ENCODE measurements around the gene BTBD16. TPM values are rescaled to one million over a fixed set of nuclear protein-coding genes. Genes with fewer than 3 reads are reported as not detected.

The BTBD16 gene
- total and polyA plus RNA-seq, 4 donors, result 0.42 to 2.8 (median 1.8) TPM

DNA sequence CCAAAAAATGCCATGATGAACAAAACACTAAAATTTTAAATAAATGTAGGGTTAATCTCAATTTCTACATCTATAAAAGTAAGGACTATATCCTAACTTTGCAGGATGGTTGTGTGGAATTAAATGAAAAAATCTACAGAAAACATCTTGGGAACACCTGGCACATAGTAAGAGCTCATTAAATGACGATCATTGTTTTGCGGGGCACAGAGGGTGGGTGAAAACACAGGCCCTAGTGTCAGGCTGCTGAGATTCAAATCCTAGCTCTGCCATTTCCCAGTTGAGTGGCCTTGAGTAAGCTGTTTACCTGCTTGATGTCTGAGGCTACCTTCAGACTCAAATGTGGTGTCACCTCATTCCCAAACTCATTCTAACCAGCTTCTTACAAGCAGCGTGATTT lies 35.6 kb downstream of the BTBD16 start (continued):
- TF ChIP-seq, protein P1, sequence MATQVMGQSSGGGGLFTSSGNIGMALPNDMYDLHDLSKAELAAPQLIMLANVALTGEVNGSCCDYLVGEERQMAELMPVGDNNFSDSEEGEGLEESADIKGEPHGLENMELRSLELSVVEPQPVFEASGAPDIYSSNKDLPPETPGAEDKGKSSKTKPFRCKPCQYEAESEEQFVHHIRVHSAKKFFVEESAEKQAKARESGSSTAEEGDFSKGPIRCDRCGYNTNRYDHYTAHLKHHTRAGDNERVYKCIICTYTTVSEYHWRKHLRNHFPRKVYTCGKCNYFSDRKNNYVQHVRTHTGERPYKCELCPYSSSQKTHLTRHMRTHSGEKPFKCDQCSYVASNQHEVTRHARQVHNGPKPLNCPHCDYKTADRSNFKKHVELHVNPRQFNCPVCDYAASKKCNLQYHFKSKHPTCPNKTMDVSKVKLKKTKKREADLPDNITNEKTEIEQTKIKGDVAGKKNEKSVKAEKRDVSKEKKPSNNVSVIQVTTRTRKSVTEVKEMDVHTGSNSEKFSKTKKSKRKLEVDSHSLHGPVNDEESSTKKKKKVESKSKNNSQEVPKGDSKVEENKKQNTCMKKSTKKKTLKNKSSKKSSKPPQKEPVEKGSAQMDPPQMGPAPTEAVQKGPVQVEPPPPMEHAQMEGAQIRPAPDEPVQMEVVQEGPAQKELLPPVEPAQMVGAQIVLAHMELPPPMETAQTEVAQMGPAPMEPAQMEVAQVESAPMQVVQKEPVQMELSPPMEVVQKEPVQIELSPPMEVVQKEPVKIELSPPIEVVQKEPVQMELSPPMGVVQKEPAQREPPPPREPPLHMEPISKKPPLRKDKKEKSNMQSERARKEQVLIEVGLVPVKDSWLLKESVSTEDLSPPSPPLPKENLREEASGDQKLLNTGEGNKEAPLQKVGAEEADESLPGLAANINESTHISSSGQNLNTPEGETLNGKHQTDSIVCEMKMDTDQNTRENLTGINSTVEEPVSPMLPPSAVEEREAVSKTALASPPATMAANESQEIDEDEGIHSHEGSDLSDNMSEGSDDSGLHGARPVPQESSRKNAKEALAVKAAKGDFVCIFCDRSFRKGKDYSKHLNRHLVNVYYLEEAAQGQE (IDR thresholded peaks at IDR 0.05), result no peak
- no peak for TF ChIP-seq RXRA (IDR thresholded peaks at IDR 0.05)
- no peak for TF ChIP-seq RAD21 (IDR thresholded peaks at IDR 0.05)
- TF ChIP-seq HNF4G (IDR thresholded peaks at IDR 0.05), result no peak
- TF ChIP-seq HNF4A (conservative IDR thresholded peaks at IDR 0.05), result no peak
- no peak for TF ChIP-seq FOXA1 (IDR thresholded peaks at IDR 0.05)
- no peak for TF ChIP-seq JUND (IDR thresholded peaks at IDR 0.05)

DNA sequence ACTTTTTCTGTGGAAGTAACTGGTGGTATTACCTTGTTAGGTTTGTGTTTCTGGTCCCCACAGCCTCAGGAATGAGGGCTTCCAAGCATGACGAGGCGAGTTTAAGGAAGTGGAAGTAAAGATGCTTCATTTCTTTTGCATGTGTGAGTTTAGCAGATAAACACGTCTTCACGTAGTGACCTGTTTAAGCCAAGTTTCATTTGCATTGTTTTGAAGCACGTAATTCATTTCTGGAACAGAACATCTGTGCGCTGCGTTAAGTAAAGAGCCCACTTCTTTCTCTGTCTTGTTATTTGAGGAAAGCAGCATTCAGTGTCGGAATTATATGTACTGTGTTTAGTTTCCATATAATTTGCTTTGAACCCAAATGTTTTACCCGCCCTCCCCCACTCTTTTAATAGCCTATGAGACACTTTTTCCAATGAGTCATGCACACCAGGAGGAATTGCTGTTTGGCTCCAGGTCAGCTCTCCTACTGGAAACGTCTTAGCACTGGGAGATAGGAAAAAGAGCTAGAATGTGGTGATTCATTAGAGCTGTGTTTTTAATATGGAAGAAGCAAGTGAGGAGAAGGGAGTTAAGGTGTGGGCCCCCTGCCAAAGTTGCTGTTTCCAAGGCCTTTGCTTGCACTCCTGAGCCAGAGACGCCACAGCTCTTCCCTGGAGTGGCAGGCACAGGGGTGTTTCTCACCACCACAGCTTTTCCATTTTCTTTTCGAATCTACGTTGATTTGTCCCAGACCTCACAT lies 36.7 kb downstream of the BTBD16 start:
- H3K4me3 ChIP-seq (ENCODE audit: low read depth in 1 of 3, low read length in 3 of 3), result no peak overlapping the region
- peak; percentile 32 for DNase-seq (ENCODE audit: low spot score)
- no peaks in the 10 kb centered on the region for H3K27me3 ChIP-seq (ENCODE audit: control insufficient read depth in 4 of 4, insufficient read depth in 4 of 4, low read length in 3 of 4)
- H3K27ac ChIP-seq (ENCODE audit: low read depth in 1 of 2, low read length in 2 of 2), result peak overlapping the region; percentile 90 to 95
- TF ChIP-seq FOXA1 (IDR thresholded peaks at IDR 0.05) (no peak), EGR1 (IDR thresholded peaks at IDR 0.05; ENCODE audit: low read depth in 2 of 2) (peak in 1 of 2 donors; percentile 85), FOXA2 (IDR thresholded peaks at IDR 0.05) (no peak), RAD21 (IDR thresholded peaks at IDR 0.05) (no peak), YY1 (IDR thresholded peaks at IDR 0.05) (no peak), MAX (IDR thresholded peaks at IDR 0.05) (no peak), TAF1 (conservative IDR thresholded peaks at IDR 0.05) (no peak), RXRA (IDR thresholded peaks at IDR 0.05) (peak in 1 of 2 donors; percentile 3), HNF4G (IDR thresholded peaks at IDR 0.05) (no peak), HNF4A (conservative IDR thresholded peaks at IDR 0.05) (no peak), NR2F2 (IDR thresholded peaks at IDR 0.05) (no peak), GABPA (IDR thresholded peaks at IDR 0.05 in 1 of 2, conservative IDR thresholded peaks at IDR 0.05 in 1 of 2) (no peak), ATF3 (IDR thresholded peaks at IDR 0.05) (peak; percentile 91), JUND (IDR thresholded peaks at IDR 0.05) (peak; percentile 99 to 100), SP1 (IDR thresholded peaks at IDR 0.05) (no peak)
- TF ChIP-seq, protein P1 (IDR thresholded peaks at IDR 0.05), result no peak
- TF ChIP-seq, protein P2, sequence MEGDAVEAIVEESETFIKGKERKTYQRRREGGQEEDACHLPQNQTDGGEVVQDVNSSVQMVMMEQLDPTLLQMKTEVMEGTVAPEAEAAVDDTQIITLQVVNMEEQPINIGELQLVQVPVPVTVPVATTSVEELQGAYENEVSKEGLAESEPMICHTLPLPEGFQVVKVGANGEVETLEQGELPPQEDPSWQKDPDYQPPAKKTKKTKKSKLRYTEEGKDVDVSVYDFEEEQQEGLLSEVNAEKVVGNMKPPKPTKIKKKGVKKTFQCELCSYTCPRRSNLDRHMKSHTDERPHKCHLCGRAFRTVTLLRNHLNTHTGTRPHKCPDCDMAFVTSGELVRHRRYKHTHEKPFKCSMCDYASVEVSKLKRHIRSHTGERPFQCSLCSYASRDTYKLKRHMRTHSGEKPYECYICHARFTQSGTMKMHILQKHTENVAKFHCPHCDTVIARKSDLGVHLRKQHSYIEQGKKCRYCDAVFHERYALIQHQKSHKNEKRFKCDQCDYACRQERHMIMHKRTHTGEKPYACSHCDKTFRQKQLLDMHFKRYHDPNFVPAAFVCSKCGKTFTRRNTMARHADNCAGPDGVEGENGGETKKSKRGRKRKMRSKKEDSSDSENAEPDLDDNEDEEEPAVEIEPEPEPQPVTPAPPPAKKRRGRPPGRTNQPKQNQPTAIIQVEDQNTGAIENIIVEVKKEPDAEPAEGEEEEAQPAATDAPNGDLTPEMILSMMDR (IDR thresholded peaks at IDR 0.05; ENCODE audit: low read depth, low read length, missing input control), result no peak
- TF ChIP-seq, protein P3, sequence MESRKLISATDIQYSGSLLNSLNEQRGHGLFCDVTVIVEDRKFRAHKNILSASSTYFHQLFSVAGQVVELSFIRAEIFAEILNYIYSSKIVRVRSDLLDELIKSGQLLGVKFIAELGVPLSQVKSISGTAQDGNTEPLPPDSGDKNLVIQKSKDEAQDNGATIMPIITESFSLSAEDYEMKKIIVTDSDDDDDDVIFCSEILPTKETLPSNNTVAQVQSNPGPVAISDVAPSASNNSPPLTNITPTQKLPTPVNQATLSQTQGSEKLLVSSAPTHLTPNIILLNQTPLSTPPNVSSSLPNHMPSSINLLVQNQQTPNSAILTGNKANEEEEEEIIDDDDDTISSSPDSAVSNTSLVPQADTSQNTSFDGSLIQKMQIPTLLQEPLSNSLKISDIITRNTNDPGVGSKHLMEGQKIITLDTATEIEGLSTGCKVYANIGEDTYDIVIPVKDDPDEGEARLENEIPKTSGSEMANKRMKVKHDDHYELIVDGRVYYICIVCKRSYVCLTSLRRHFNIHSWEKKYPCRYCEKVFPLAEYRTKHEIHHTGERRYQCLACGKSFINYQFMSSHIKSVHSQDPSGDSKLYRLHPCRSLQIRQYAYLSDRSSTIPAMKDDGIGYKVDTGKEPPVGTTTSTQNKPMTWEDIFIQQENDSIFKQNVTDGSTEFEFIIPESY (IDR thresholded peaks at IDR 0.05), result no peak
- peak overlapping the region in 1 of 2 donors; percentile 23 for H3K9ac ChIP-seq (ENCODE audit: low read depth in 1 of 2, low read length in 2 of 2)
- H3K36me3 ChIP-seq (ENCODE audit: control insufficient read depth in 4 of 4, insufficient read depth in 3 of 4, low read depth in 1 of 4, low read length in 3 of 4), result no peaks in the 10 kb centered on the region
- no peaks in the 10 kb centered on the region for H3K9me3 ChIP-seq (ENCODE audit: control insufficient read depth in 4 of 4, low read length in 3 of 4)
- WGBS, result 69% methylated on average over 13 of the region's 13 CpGs
- peaks cover 8 to 43% (median 17%) of the 10 kb centered on the region in 4 donors for H3K4me1 ChIP-seq (ENCODE audit: control insufficient read depth in 4 of 4, insufficient read depth in 4 of 4, low read length in 3 of 4)
